Omental fat pad (tissue), 4 donors: ENCODE results near the gene ITGA6. TPM values are rescaled to one million over a fixed set of nuclear protein-coding genes. Genes with fewer than 3 reads are reported as not detected.

Source experiments
- ATAC-seq: fragments of 150-250 bp; one replicate; pipeline ENCODE4 v1.9.1; 2016; ENCODE audit warnings: mild to moderate bottlenecking, moderate library complexity; ENCODE audit not compliant: low FRiP score
- DNase-seq: peaks from one replicate; pipeline ENCODE4 v3.0.0-alpha.2; 2019; ENCODE audit warnings: low spot score
- total RNA-seq, 4 donors: library from RNA; depleted of rRNA; stranded (reverse); fragments of >200 nt; gene quantifications; one replicate each; pipeline ENCODE4 v1.1.0, GENCODE V29; 2016
- TF ChIP-seq, protein P1 (sequence below), 3 donors: fragments of 450-650 bp; IDR thresholded peaks; one replicate each; pipeline ENCODE4 v1.5.1; 2016 to 2017; ENCODE audit warnings: antibody characterized with exemption in 3 of 3, mild to moderate bottlenecking in 3 of 3, moderate library complexity in 2 of 3

The ITGA6 gene
- total RNA-seq, 4 donors from 2014 or later: 42.3 to 254 (median 93.9) TPM

DNA sequence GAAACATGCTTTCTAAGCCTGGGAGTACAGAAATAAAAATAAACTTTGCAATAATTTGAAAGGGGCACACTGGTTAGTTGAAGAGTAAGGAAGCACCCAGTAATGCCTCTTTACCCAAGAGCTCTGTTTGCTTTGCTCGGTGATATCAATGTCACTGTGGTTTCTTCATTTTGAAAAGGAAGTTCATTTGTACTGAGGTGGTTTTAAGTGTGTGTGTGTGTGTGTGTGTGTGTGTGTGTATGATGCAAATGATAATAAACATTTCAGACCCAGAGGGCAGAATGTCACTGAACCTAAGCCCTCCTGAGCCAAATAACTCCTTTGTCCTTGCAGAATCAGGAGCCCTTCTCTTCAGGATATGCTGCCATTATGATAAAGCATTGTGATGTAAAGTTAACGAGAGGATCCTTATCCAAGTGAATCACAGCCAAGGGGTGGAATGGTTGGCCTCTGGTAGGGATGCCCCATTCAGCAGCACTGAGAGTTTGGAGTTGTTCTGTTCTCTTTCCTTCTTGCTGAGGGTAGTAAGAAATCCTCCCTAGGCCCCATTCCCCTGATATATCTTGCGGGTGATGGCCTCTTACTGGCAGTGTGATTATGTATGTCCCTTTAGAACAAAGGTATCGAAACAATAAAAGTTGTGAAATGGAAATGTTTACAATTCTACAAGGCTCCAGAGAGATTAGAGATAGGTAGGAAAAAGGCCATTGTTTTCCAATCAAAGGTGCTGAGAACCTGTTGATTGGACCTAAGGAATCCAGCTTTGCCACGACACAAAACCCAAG lies 7.6 kb downstream of the ITGA6 start:
- no peak for DNase-seq
- no peak for ATAC-seq
- TF ChIP-seq, protein P1, sequence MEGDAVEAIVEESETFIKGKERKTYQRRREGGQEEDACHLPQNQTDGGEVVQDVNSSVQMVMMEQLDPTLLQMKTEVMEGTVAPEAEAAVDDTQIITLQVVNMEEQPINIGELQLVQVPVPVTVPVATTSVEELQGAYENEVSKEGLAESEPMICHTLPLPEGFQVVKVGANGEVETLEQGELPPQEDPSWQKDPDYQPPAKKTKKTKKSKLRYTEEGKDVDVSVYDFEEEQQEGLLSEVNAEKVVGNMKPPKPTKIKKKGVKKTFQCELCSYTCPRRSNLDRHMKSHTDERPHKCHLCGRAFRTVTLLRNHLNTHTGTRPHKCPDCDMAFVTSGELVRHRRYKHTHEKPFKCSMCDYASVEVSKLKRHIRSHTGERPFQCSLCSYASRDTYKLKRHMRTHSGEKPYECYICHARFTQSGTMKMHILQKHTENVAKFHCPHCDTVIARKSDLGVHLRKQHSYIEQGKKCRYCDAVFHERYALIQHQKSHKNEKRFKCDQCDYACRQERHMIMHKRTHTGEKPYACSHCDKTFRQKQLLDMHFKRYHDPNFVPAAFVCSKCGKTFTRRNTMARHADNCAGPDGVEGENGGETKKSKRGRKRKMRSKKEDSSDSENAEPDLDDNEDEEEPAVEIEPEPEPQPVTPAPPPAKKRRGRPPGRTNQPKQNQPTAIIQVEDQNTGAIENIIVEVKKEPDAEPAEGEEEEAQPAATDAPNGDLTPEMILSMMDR (IDR thresholded peaks at IDR 0.05): no peak

DNA sequence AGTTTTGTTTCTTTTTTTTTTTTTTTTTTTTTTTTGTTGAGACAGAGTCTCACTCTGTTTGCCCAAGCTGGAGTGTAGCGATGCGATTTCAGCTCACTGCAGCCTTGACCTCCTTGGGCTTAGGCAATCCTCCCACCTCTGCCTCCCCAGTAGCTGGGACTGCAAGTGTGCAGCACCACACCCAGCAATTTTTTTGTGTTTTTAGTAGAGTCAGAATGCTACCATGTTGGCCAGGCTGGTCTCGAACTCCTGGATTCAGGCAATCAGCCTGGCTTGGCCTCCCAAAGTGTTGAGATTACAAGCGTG lies 8.2 kb downstream of the ITGA6 start:
- TF ChIP-seq, protein P1 (IDR thresholded peaks at IDR 0.05): no peak
- ATAC-seq: no peak
- DNase-seq: no peak

DNA sequence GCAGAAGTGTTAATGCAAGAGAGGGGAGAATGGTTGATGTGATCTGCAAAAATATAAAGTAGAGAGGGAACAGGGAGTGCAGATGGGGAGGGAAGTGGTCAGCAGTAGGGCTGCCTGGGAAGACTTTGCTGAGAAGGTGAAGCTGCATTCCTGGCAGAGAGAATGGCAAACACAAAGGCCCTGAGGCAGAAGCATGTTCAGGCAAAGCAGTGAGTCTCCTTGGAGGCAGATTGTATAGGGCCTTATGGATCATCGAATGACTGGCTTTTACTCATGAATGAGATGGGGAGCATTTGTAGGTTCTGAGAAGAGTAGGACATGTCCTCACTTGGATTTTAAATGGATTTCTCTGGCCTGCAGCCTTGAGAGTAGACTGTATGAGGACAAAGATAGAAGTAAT lies 9.5 kb downstream of the ITGA6 start:
- no peak for ATAC-seq
- TF ChIP-seq, protein P1 (IDR thresholded peaks at IDR 0.05): no peak

DNA sequence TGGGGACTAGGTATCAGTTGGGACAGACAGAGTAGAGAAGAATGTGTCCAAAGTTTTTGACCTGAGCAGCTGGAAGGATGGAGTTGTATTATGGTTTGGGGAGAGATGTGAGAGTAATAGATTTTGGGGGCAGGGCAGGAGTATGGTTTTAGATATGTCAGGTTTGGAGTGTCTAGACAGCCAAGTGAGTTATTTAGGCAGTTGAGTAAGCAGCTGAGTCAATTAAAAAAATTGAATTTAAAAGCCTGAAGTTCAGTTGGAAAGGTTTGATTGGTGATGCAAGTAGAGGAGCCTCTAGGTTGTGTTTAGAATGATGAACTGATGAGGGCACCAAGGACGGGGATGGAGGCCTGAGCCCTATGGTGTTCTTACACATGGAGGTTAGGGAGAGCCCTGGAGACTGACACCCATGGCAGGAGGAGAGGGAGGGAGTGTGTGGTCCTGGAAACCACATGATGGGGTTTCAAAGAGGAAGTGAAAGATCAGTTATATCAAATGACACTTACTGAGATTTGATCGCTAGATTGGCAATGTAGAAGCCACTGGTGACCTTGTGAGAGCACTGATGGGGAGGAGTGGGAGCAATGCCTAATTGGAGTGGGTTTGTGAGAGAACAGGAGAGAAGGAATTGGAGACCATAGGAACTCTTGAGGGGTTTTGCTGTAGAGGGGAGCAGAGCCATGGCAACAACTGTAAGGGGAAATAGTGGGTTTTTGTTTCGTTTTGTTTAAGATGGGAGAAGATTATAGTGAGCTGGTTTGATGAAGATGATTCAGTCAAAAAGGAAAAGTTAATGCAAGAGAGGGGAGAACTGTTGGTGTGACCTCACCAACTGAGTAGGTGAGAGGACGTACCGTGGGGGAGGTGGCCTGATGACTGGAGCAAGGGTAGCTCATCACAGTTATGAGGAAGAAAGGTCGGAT lies 10.3 kb downstream of the ITGA6 start:
- DNase-seq (no peak), ATAC-seq (no peak)
- TF ChIP-seq, protein P1 (IDR thresholded peaks at IDR 0.05): no peak

More for the DNA sequence above, 9.5 kb downstream of the ITGA6 start:
- DNase-seq: no peak

DNA sequence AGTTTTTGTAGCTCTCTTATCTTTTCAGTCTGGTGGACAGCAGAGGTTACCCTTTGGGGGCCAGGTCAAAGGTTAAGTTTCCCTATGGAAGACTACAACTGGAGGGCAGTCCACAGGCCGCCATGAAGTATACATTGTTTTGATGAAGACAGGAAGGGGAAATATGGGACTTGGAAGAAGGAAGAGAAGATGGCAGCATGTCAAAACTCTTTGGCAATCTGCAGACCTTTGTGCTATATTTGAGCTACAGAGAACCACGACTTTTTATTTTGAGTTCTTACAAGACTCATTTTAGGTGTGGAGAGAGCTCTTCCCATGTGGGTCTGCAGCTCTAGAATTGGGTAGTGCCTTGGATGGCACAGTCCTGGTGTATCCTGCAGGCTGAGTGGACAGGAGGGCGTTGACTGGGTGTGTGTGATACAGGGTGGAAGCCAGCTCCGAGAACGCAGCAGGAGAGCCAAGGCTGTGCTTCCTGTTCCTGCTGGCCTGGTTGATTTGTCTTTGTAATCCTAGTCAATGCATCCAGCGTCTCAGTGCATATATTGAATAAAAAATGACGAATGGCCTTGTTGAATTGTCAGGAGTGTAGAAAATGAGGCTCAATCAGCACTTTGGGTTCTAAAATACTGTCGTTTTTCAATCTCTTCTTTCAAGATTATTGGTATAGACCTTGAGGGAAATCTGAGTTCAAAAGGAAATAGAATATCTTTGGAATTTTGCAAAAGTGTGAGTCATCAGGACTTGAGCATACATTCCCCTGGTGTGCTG lies 11.5 kb downstream of the ITGA6 start:
- ATAC-seq (no peak), DNase-seq (no peak)
- TF ChIP-seq, protein P1 (IDR thresholded peaks at IDR 0.05): no peak

DNA sequence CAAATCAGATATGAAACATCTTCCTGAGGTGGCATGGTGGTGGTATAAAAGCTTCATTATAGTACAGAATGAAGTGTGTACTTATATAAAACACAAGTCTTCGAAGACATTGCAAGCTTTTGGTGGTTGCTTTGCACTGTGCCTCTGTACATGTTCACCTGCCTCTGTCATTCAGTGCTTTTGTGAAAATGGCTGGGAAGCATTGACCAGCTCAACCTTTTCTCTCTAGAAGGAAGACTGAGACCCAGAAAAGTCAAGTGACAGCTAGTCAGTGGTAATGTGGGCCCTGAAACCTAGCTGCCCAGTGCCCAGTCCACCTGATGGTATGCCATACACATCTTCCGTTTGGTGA lies 12.1 kb downstream of the ITGA6 start:
- TF ChIP-seq, protein P1 (IDR thresholded peaks at IDR 0.05): no peak
- DNase-seq (no peak), ATAC-seq (no peak)
